Astrocyte (in vitro differentiated cells and primary cell): ENCODE results near the gene TPD52L1.

Experiments
- EZH2 ChIP-seq: IDR thresholded peaks from 2 replicates; pipeline ENCODE4 v1.6.1; 2012; ENCODE audit warnings: mild to moderate bottlenecking, low read length, inconsistent platforms; ENCODE audit not compliant: insufficient read depth
- TF ChIP-seq, protein P1 (sequence below): IDR thresholded peaks from 2 replicates; pipeline ENCODE4 v1.5.1; 2011; ENCODE audit warnings: low read depth, mild to moderate bottlenecking, inconsistent platforms, low read length, moderate library complexity; ENCODE audit not compliant: insufficient read depth

DNA sequence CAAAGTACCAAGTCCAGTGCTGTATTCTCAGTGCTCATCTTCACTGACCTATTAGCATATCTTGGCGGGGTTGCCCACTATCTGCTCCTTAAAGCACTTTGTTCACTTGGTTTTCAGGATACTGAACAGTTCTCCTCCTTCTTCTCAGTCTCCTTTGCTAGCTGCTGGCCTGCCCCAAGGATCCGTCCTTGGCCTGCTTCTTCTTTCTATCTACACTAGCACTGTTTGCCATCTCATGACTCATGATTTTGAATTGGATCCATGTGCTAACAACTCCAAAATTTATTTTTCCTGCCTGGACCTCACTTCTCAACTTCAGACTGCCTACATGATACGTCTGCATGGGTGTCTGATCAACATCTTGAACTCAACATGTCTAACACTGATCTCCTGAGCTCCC is 15.5 kb downstream of the TPD52L1 start:
- no peak for TF ChIP-seq EZH2
- TF ChIP-seq, protein P1, sequence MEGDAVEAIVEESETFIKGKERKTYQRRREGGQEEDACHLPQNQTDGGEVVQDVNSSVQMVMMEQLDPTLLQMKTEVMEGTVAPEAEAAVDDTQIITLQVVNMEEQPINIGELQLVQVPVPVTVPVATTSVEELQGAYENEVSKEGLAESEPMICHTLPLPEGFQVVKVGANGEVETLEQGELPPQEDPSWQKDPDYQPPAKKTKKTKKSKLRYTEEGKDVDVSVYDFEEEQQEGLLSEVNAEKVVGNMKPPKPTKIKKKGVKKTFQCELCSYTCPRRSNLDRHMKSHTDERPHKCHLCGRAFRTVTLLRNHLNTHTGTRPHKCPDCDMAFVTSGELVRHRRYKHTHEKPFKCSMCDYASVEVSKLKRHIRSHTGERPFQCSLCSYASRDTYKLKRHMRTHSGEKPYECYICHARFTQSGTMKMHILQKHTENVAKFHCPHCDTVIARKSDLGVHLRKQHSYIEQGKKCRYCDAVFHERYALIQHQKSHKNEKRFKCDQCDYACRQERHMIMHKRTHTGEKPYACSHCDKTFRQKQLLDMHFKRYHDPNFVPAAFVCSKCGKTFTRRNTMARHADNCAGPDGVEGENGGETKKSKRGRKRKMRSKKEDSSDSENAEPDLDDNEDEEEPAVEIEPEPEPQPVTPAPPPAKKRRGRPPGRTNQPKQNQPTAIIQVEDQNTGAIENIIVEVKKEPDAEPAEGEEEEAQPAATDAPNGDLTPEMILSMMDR = no peak
